Measurements from ENCODE around the gene PSMC3IP.
"Not testable (repeated sequence)": the region's sequence is repeated elsewhere in the genome, so short reads cannot be mapped to it uniquely, and the experiment has no call there.

PSMC3IP gene

DNA sequence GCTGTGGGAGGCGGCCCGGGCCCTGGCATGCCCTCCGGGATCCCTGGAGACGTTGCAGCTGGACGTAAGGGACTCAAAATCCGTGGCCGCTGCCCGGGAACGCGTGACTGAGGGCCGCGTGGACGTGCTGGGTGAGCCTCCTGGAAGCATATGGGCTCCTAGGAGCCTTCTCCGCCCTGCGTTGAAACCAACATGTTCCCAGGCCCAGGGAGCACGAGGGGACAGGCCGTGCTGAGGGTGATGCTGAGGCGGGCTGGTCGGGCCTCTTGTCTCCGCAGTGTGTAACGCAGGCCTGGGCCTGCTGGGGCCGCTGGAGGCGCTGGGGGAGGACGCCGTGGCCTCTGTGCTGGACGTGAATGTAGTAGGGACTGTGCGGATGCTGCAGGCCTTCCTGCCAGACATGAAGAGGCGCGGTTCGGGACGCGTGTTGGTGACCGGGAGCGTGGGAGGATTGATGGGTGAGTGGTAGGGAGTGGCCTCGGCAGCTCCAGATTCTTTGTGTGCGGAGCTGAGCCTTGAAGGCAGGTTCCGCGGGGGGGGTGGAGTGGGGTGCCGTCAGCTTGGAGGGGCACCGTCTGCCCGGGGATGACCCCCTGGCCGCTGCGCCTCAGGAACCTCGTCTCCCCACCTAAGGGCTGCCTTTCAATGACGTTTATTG is 24.2 kb downstream of the PSMC3IP start:
- peak; percentile 31 for TF ChIP-seq CTCF (conservative IDR thresholded peaks at IDR 0.05; ENCODE audit: control insufficient read depth, insufficient read depth, low read depth, low read length)
- peak; percentile 78 for DNase-seq (ENCODE audit: low read depth)
- H3K4me3 ChIP-seq (ENCODE audit: control insufficient read depth, low read depth, low read length) = peak overlapping the region; percentile 82

GRCh38 chr17:42552736-42553135 is 24.8 kb downstream of the PSMC3IP start, which contains the start of gene HSD17B1:
Gene HSD17B1, plus strand, starts transcription at chr17:42552923. Its CDS starts 11 bp downstream, at chr17:42552934.
- not testable (repeated sequence) for DNase-seq (ENCODE audit: low read depth)
- peak within 1 kb of the TSS; percentile 82 for H3K4me3 ChIP-seq (ENCODE audit: control insufficient read depth, low read depth, low read length)

- no peak overlapping the region for H3K4me3 ChIP-seq (ENCODE audit: control insufficient read depth, low read depth, low read length)
- no peak for TF ChIP-seq CTCF (conservative IDR thresholded peaks at IDR 0.05; ENCODE audit: control insufficient read depth, insufficient read depth, low read depth, low read length)
These were observed 28.4 kb downstream of the PSMC3IP start for GRCh38 chr17:42548993-42549755.

DNA sequence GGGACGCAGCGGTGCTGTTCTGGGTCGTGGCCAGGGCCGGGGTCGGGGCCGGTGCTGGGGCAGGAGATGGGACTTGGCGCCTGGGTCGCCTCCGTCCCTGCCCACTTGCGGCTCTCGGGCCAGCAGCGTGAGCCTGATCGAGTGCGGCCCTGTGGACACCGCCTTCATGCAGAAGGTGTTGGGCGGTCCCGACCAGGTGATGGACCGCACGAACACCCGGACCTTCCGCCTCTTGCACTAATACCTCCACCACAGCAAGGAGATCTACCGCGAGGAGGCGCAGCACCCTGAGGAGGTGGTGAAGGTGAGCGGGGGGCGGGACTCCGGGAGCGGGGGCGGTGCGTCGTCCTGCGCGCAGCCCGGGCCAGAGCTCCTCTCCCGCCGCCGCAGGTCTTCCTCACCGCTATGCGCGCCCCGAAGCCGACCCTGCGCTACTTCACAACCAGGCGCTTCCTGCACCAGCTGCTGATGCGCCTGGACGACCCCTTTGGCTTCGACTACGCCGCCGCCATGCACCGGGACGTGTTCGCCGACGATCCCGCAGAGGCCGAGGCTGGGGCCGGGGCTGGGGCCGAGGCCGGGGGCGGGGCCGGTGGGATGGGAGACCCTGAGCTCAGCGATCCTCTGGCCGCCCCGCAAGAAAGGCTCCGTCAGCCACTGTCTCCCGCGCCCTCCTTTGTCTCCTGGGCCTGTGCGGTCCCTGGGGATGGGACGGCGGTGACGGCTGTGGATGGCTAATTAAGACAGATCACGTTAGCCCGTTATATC is 29.3 kb downstream of the PSMC3IP start:
- DNase-seq (ENCODE audit: low read depth) = no peak
- no peak overlapping the region for H3K4me3 ChIP-seq (ENCODE audit: control insufficient read depth, low read depth, low read length)
- peak; percentile 12 for TF ChIP-seq CTCF (conservative IDR thresholded peaks at IDR 0.05; ENCODE audit: control insufficient read depth, insufficient read depth, low read depth, low read length)

More at GRCh38 chr17:42548993-42549755, 28.4 kb downstream of the PSMC3IP start:
- DNase-seq (ENCODE audit: low read depth) = no peak

GRCh38 chr17:42547698-42548069 is 29.8 kb downstream of the PSMC3IP start:
- no peak overlapping the region for H3K4me3 ChIP-seq (ENCODE audit: control insufficient read depth, low read depth, low read length)
- TF ChIP-seq CTCF (conservative IDR thresholded peaks at IDR 0.05; ENCODE audit: control insufficient read depth, insufficient read depth, low read depth, low read length) = no peak
- DNase-seq (ENCODE audit: low read depth) = no peak

DNA sequence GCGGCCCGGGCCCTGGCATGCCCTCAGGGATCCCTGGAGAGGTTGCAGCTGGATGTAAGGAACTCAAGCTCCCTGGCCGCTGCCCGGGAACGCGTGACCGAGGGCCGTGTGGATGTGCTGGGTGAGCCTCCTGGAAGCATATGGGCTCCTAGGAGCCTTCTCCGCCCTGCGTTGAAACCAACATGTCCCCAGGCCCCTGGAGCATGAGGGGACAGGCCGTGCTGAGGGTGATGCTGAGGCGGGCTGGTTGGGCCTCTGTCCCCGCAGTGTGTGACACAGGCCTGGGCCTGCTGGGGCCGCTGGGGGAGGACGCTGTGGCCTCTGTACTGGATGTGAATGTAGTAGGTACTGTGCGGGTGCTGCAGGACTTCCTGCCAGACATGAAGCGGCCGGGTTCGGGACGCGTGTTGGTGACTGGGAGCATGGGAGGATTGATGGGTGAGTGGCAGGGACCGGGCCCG is 30.5 kb downstream of the PSMC3IP start:
- H3K4me3 ChIP-seq (ENCODE audit: control insufficient read depth, low read depth, low read length) = no peak overlapping the region
- TF ChIP-seq CTCF (conservative IDR thresholded peaks at IDR 0.05; ENCODE audit: control insufficient read depth, insufficient read depth, low read depth, low read length) = no peak
- no peak for DNase-seq (ENCODE audit: low read depth)

DNA sequence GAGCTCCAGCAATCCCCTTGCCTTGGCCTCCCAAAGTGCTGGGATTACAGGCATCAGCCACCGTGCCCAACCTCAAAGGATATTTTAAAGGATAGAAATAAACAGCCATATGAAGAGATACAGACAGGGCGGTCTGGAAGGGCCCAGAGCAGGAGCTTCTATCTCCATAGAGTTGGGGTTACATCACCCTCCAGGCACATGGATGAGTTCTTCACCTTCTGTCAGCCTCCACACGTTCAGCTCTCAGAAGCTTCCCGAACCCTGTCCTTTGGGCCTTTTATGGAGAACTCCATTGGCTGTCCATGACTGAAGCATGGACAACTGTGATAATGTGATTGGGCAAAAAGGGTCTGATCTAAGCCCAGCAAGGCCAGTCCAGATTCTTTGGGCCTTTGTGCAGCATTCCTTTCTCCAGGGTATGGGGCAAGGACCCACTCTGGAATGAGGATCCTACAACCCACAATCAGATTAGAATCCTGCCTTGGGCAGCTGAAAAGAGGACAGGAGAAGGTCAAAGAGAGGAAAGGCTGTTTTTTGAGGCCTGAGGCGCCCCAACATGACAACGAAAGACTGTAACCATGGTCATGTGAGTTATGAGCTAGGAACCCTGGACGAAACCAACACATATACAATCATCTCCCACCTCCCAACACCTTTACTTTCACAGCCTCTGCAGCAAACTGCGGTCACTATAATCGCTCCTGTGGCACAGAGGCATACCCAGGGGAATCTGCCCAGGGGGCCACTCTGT is 31.6 kb downstream of the PSMC3IP start:
- H3K4me3 ChIP-seq (ENCODE audit: control insufficient read depth, low read depth, low read length) = not testable (repeated sequence)

More for the DNA sequence above, 31.6 kb downstream of the PSMC3IP start:
- DNase-seq (ENCODE audit: low read depth) = not testable (repeated sequence)

Data from fibroblast of mammary gland (primary cell).